Ovary (tissue), 3 donors: Measurements from ENCODE around the gene TNFRSF6B.

Source experiments
- POLR2A ChIP-seq: fragments of 450-650 bp; IDR thresholded peaks from one replicate; pipeline ENCODE4 v1.6.1; 2017; ENCODE audit warnings: antibody characterized with exemption, mild to moderate bottlenecking, moderate library complexity
- TF ChIP-seq, protein P1 (sequence below), 3 donors: fragments of 450-650 bp in 2 of 3; fragments of 200-600 bp in 1 of 3; IDR thresholded peaks; one replicate each; pipeline versions ENCODE4 v1.5.1 to v1.8.0; 2016 to 2022; ENCODE audit warnings: antibody characterized with exemption in 3 of 3, mild to moderate bottlenecking in 1 of 3
- donor health status: DM: no; HTN: no; CAD: no.

GRCh38 chr20:63661959-63662812 is 34.3 kb upstream of the TNFRSF6B start:
- TF ChIP-seq, protein P1, sequence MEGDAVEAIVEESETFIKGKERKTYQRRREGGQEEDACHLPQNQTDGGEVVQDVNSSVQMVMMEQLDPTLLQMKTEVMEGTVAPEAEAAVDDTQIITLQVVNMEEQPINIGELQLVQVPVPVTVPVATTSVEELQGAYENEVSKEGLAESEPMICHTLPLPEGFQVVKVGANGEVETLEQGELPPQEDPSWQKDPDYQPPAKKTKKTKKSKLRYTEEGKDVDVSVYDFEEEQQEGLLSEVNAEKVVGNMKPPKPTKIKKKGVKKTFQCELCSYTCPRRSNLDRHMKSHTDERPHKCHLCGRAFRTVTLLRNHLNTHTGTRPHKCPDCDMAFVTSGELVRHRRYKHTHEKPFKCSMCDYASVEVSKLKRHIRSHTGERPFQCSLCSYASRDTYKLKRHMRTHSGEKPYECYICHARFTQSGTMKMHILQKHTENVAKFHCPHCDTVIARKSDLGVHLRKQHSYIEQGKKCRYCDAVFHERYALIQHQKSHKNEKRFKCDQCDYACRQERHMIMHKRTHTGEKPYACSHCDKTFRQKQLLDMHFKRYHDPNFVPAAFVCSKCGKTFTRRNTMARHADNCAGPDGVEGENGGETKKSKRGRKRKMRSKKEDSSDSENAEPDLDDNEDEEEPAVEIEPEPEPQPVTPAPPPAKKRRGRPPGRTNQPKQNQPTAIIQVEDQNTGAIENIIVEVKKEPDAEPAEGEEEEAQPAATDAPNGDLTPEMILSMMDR (IDR thresholded peaks at IDR 0.05), result no peak
- TF ChIP-seq POLR2A, result no peak
